ENCODE results near the gene SLC22A15. TPM values are rescaled to one million over a fixed set of nuclear protein-coding genes. Genes with fewer than 3 reads are reported as not detected.
"Not testable (repeated sequence)": the region's sequence is repeated elsewhere in the genome, so short reads cannot be mapped to it uniquely, and the experiment has no call there.

SLC22A15 gene
- total RNA-seq, result 5.1 TPM
- long read RNA-seq, result 0 reads

DNA sequence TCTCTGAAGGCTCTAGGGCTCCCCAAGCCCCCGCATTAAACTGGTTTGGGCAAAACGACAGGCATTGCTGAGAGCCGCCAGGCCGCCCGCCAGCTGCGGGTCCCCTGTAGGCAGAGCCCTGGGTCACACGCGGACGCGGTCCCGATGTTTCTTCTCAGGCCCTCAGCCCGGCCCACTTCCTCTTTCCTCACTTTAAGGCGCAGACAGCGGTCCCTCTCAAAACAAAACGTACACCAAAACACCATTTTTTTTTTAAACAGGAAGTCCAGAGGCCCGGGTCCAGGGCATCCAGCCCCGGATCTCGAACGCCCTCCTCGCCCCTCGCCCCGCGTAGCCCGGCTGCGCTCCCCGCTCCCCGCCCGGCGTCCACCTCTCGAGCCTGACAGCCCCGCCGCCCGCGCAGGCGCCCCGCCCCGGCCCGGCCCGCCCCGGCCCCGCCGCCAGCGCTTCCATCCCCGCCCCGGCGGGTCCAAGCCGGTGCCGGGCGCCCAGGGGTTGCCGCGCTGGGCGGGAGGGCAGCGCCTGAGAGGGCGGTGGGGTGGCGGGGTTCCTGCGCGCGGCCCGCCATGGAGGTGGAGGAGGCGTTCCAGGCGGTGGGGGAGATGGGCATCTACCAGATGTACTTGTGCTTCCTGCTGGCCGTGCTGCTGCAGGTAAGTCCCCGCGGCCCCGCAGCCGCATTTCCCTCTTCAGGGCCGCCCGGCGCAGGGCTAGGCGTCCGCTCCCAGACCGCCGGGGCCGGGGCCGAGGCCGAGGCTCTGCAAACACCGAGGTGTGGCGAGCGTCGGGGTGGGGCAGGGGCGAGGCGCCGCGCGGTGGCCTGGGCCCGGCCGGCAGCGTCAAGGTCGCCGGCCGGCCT lies at the start of gene SLC22A15:
SLC22A15 (plus strand) TSS at position 452 of the 859 bp plus-strand sequence; CDS start at position 567, 115 bp downstream.
- DNase-seq (ENCODE audit: low spot score), result no peak

DNA sequence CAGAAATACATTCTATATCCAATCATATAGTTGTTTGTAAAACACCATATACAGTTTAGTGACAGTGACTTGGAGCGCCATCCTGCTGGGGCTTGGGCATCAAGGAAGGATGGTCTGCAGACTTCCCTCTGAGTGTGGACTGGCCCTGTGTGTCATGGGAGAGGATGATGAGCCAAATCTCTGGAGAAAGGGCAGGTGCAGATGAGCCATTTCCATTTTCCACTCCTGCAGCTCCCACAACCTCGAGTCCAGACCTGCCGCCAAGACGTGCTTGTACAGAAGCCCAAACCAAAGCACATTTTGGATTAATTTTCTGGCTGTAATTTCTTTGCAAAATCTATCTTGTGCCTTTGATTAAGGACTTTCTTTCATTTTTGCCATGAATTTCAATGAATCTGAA lies 48.3 kb upstream of the SLC22A15 start:
- no peak for DNase-seq (ENCODE audit: low spot score)

DNA sequence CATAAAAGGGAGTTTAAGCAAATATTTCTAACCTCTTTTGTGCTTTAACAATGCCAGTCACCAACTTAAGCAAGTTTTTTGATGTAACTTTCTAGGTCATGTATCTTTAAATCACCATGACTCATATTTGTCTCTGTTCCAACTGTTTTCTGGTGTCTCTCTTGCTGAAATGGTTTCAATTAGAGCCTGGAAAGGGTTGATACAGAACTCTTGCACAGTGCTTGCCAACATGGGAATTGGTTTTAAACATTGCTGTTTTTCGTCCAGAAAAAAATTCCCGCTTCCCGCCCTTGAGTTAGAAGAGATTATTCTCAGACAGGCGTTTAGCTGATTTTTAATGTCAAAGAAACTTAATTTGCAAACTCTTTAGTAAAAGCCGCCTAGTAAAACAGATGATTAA lies 46.4 kb upstream of the SLC22A15 start:
- no peak for DNase-seq (ENCODE audit: low spot score)

DNA sequence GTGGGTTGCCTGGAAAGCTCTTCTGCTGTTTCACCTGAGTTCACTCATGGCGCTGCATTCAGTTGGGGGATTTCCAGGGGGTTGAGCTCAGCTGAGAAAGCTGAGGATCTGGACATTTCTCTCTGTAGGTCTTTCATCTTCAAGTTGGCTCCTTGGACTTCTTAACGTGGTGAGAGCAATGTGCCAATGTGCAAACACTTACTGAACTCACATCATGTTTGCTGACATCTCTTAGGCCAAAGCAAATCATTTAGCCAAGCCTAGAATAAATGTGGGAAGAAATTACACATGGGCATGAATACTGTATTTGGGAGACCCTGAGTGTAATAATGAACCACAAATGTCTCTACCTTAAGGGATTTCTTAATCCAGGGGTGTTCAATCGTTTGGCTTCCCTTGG lies 42.7 kb upstream of the SLC22A15 start:
- no peak for DNase-seq (ENCODE audit: low spot score)

DNA sequence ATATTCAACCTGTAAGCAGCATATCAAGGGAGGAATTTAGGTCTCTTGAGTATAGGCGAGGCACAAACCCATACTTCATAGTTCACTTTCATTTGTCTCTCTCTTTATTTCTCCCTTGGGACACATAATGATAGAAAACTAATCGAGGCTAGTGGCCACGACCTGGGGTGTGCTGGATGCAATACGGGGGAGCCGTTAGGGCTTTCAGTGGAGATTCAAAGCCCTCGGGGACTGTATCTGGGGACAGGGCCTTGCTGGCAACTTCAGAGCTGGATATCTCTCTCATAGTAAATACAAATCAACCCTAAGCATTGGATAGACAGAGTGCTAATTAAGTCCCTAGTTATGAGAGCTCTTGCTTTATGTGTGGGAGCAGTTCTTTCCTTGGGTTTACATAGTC lies 36.9 kb upstream of the SLC22A15 start:
- no peak for DNase-seq (ENCODE audit: low spot score)

DNA sequence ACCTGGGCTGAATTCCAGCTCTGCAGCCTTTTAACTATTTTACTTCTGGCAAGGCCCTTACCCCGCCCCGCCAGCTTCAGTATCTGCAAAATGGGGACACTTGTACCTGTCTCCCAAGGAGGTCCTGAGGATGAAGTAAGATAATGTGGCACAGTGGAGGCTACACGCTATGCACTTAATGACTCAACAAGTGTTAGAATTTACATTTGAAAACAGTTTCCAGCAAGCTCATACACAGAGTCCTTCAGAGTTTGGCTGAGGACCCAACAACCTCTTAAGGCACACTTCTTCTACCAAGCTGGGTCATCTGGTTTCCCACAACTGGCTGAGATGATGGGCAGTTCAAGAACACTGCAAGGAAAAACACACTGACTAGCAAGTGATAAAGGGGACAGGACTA lies 30.2 kb upstream of the SLC22A15 start:
- no peak for DNase-seq (ENCODE audit: low spot score)

DNA sequence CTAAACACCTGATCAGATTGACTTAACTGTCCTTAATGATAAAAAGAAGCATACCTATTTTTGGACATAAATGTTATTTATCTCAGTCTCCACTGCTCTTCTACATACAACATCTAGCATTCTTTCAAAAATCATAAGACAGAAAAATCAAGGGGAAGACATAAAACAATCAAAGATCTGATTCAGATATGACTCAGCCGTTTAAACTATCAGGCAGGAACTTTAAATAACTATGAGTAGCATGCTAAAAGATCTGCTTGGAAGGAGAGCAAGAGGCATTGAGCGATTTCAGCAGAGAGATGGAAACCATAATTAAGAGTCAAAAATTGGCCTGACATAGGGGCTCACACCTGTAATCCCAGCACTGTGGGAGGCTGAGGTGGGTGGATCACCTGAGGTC lies 27.2 kb upstream of the SLC22A15 start:
- DNase-seq (ENCODE audit: low spot score), result no peak

DNA sequence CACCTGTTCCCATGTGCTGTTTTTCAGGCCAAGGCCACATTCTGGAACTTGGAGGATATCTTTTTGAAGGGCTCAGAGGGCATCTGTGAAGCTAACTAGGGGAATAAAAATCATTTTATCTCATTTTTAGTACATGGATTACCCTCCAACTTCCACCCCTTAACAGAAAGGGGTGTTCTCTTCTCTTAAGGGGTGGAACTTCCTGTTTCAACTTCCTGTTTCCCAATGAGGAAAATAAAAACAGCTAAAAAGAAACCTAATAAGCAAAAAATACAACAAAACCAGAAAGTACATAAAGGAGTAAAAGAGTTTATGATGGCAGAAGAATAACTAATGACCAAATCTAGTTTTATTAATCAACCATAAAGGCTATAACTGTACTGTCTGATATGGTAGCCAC lies 24.8 kb upstream of the SLC22A15 start:
- no peak for DNase-seq (ENCODE audit: low spot score)

DNA sequence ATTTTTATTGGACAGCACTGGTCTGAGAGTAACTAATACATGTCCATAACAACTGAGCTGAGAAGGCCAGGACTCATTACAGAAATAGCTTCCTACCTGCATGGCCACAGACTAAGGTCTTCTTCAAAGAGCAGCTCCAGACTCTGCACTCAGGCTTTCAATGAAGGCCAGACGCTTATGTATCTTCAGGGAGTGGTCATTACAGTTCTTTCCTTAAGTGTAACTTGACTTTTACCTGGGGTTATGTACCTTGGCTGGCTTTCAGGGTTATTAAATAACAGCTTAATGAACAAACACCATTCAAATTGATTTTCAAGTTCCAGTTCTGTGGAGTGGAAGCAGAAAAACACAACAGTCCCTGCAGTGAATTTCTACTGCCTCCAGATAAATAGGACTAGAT lies 23.8 kb upstream of the SLC22A15 start:
- no peak for DNase-seq (ENCODE audit: low spot score)

DNA sequence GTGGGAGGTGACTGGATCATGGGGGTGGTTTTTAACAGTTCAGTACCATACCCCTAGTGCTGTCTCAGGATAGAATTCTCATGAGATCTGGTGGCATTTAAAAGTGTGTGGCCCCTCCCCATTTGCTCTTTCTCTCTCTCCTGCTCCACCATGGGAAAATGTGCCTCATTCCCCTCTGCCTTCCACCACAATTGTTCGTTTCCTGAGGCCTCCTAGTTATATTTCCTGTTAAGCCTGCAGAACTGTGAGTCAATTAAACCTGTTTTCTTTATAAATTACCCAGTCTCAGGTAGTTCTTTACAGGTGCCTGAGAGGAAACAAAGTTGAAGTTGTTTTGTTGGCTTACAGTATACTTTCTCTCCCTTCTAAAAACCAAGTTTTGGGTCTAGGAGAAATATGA lies 23.1 kb upstream of the SLC22A15 start:
- no peak for DNase-seq (ENCODE audit: low spot score)

DNA sequence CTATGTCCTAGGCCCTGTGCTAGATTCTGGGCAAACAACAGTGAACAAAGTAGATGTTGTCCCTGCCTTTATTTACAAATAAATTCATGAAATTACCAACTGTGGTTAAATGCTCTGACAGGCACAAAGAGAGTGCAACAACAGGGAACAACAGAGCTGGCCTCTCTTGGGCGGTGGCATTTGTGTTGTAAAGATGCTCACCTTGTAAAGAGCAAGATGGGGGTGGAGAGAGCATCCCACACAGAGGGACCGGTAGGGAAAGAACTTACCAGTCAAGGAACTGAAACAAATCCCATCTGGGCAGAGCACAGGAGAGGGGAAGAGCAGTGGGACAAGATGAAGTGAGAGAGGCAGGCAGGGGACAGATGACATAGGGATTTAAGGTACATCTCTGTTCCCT lies 21.6 kb upstream of the SLC22A15 start:
- DNase-seq (ENCODE audit: low spot score), result no peak

DNA sequence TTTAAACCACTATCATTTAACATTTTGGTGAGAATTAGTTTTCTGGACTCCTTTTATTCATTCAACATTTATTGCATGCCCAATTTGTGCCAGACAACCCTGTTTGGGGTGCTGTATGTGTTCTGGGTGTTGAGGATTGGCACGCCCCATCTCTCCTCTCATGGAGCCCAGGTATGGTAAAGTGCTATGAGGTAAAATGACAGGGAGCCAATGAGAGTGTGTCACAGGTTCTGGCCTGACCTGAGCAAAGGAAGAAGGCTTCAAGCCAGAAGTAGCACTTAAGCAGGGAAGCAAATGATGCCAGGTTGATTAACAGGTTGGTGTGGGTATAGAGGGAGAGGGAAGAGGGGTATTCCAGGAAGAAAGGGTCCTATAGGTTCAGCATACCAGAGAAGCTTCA lies 21.1 kb upstream of the SLC22A15 start:
- DNase-seq (ENCODE audit: low spot score), result no peak

DNA sequence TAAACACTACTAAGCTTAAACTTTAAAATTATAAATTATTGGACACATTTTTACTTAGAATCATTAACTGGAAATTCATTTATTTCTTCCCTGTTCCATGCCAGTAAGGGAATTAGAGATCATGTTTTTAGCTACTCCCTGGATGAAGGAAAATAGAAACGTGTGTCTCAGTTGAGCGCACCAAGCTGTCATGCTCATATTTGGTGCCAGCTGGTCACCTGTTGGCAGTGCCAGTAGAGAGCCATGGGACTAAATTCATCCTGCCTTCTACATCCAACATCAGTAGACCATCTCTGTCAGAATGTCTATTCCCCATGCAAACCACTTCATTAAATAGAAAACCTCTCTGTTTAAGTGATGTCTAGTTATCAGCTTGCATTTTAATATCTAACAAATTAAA lies 17.4 kb upstream of the SLC22A15 start:
- no peak for DNase-seq (ENCODE audit: low spot score)

DNA sequence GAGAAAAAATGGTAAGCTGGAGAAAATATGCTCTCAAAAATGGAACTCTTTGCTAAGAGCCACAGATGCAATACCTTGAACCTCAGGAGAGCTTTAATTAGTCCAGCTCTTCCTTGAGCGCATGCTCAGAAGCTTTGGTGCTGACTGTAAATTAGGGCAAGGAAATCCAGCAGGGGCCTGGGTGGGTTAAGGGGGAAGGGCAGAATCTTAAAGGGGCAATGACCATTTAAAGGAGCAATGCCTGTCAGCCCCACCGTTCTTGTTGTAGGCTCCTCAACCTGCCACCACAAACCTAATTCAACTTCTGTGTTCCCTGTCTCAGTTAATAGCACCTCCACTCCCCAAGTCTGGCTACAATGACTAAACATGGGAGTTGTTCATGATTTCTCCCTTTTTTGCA lies 6.8 kb upstream of the SLC22A15 start:
- no peak for DNase-seq (ENCODE audit: low spot score)

DNA sequence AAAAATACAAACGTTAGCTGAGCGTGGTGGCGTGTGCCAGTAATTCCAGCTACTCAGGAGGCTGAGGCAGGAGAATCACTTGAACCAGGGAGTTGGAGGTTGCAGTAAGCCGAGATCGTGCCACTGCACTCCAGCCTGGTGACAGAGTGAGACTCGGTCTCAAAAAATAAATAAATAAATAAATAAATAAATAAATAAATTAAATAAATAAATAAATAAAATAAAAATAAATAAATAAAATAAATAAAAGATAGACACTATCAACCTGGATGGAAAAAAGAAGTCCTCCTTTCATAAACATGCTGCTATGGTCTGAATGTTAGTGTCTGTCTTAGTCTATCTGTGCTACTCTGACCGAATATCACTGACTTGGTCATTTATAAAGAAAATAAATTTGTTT lies 4.5 kb upstream of the SLC22A15 start:
- not testable (repeated sequence) for DNase-seq (ENCODE audit: low spot score)

DNA sequence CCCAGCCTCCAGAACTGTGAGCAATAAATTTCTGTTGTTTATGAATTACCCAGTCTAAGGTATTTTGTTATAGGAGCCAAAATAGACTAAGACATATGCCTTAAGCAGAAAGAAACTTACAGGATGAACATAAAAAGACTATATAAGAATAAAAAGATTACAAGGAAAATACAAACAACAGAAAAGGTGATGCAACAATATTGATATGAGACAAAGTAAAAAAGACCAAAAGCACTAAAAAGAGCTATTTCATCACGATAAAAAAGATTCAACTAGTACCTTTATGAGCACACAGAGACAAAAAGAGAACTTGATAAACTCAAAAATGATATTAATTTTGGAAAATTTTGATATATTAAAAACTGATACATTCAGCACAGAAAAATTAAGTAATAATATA lies 3.2 kb upstream of the SLC22A15 start:
- no peak for DNase-seq (ENCODE audit: low spot score)

DNA sequence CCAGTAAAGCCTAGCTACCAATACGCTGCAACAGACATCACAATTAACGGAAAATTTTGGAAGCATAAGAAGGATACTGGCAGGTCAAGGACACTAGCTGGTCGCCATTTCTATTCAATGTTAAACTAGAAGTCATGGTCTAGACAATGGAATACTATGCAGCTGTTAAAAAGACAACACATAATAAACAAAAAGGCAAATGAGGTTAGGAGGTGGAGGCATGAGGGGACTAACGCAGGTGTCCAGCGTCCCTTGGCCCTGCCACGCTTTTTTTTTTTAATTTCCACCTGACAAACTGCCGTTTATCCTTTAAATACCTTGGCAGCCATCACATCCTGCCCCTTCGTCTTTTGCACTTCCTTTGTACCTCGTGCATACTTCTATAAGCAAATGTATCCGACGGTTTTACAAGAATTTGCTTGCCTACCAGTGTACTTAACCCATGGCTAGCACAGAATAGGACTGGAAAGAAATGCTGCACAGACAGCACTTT lies 698 bp upstream of the SLC22A15 start:
- no peak for DNase-seq (ENCODE audit: low spot score)

DNA sequence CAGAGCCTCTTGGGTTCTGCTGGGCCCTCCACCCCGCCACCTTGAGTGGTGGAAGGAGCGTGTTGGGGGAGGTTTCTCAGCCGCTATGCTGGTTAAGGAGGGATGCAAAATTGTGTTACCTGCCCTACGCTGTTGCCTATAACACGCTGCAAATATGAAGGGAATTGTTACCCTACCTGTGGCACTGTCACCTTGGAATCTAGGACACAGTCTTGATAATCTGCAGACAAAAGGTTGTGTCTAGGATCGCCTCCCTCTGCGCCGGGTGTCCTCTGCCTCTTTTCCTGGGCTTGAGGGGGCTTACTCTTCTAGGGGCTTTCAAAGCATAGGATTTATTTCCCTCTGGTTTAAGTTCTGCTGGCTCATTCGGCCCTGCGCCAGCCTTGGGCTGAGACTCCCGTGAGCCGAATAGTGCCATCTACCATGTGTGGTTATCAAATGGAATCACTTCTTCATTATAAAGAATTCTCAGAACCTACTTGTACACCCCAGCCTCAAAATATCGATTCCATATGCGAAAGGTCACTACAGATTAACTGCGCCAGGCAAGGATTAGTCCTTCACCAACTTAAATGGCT lies 697 bp downstream of the SLC22A15 start:
- DNase-seq (ENCODE audit: low spot score), result no peak

DNA sequence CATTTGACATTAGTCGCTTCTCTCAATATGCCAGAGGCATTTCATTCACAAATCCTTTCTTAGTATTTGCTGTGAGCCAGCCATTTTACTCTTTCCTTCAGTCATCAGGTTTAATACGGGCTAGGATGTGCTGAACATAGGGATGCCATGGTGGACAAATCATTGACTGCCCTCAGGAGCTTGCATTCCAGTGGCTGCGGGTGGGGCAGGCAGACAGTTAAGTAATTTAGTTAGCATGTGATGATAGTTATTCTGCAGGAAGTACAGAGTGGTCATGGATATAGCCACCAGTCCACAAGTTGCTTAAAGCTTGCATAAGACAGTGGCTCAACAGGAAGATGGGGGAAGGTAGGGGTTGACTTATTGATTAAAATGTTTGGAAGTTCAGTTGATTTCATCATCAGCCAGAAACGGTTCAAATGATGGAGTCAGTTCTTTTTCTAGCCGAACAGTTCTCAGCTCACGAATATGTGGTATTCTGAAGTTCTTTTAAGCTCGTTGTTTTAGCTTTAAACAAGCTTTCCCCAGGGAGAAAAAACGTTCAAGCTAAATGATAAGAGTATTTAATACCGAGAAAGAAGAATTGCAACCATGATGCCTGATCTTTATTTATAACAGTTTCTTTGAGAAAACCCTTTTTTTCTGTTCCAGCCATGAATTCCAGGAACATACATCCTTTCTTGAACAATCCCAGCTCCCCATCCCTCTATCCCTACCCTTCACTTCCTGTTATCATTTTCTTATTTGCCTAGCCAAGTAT lies 1.4 kb downstream of the SLC22A15 start:
- DNase-seq (ENCODE audit: low spot score), result no peak

DNA sequence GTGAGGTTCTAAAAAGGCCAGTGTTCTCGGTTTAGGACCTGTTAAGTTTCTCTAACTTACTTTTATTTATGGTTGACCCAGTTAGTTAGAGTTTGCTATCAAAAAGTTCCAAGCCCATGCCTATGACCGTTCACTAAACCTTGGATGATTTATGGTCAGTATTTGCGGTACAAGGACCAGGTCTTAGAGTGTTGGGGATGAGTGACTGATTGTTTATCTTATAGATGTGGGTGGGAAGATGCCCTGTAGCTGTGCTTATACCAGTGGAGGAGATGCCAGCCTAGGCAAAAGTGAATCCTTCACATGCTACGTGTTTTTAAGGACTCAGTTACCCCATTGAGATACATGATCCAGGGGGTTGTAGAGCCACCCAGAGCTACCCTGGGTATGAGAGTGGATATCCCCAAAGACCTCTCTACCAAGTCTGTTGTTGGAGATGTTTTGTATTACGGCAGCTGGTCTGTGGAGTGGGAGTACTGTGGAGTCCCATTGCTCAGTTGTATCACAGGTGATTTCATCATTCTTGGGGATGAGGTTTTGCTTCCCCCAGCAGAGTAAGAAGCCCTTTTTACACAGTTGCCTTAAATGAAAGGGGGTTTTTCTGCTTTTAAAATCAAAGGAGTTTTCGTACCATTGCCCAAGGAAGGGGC lies 2.1 kb downstream of the SLC22A15 start:
- DNase-seq (ENCODE audit: low spot score), result no peak

DNA sequence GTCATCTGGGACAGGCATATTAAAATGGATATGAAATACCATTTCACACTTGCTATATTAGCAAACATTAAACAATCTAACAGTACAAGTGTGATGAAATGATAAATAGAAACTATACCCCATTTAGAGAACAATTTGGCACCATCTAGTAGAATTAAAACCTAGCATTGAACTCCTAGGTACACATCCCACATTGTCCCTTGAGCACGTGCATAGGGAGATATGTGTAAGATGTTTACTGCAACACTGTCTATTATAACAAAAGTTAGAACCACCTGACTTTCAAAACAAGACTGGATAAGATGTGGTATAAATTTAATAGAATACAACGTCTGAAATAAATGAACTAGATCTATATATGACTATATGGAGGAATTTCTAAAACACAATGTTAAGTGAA lies 3.8 kb downstream of the SLC22A15 start:
- DNase-seq (ENCODE audit: low spot score), result no peak
